H1 (cell line): ENCODE measurements around the gene SPATA22. TPM values are rescaled to one million over a fixed set of nuclear protein-coding genes. Genes with fewer than 3 reads are reported as not detected.

Source experiments
- NANOG ChIP-seq: IDR thresholded peaks from 2 replicates; pipeline ENCODE4 v1.6.1; 2011; ENCODE audit warnings: low read length, low read depth, mild to moderate bottlenecking, inconsistent platforms; ENCODE audit not compliant: insufficient read depth, poor library complexity, severe bottlenecking
- YY1 ChIP-seq: IDR thresholded peaks from 2 replicates; pipeline ENCODE4 v1.6.1; 2011; ENCODE audit warnings: low read depth, mild to moderate bottlenecking, low read length
- polyA plus RNA-seq, 7 experiments: library from polyadenylated mRNA; depleted of rRNA in 3 of 7; stranded (reverse) in 5 of 7; unstranded in 2 of 7; fragments of >200 nt in 5 of 7; fragments of 200-250 nt in 2 of 7; gene quantifications; 1 replicate in 5 of 7; 2 replicates in 1 of 7; 4 replicates in 1 of 7; pipeline versions ENCODE4 v1.2.1 to v1.2.3, GENCODE V29; 2011 to 2013; ENCODE audit warnings: missing spikeins in 2 of 7, mixed read lengths in 2 of 7
- total RNA-seq: library from RNA; stranded (reverse); fragmentation: NEBNext Ultra II Directional; extraction: Animal tissue kit (Norgen Biotek cat#: 25700); gene quantifications from 2 replicates; pipeline ENCODE4 v1.2.1, GENCODE V29; 2021

Gene SPATA22
- total and polyA plus RNA-seq, 2 of the 8 experiments (the other 6 are each of a cell fraction or from before 2014, with no cell fraction given) = 0.06 TPM; not detected in 1

- TF ChIP-seq YY1 = no peak
- TF ChIP-seq NANOG = no peak
Observed at GRCh38 chr17:3400055-3400454, 71.6 kb downstream of the SPATA22 start (continued).
